HT-29 (cell line): ENCODE results near the gene TRIM8. TPM values are rescaled to one million over a fixed set of nuclear protein-coding genes. Genes with fewer than 3 reads are reported as not detected.

Source experiments
- DNase-seq: peaks from one replicate; pipeline ENCODE4 v3.0.0-alpha.2; 2015; ENCODE audit warnings: low spot score
- total RNA-seq: library from RNA; depleted of rRNA; stranded (reverse); fragments of >200 nt; shearing (Covaris generic); gene quantifications from 2 replicates; pipeline ENCODE4 v1.2.3, GENCODE V29; 2014

The TRIM8 gene
- total RNA-seq, 1 experiment from 2014 or later: 82.3 TPM

GRCh38 chr10:102632394-102633111 is 11.7 kb upstream of the TRIM8 start:
- no peak for DNase-seq

GRCh38 chr10:102633287-102633686 is 11.0 kb upstream of the TRIM8 start:
- DNase-seq: no peak

GRCh38 chr10:102633848-102634247 is 10.4 kb upstream of the TRIM8 start:
- no peak for DNase-seq

- no peak for DNase-seq
Observed at GRCh38 chr10:102634686-102635085, 9.6 kb upstream of the TRIM8 start.

GRCh38 chr10:102635377-102635776 is 8.9 kb upstream of the TRIM8 start:
- no peak for DNase-seq

- DNase-seq: no peak
Observed at GRCh38 chr10:102639537-102639936, 4.7 kb upstream of the TRIM8 start.

- DNase-seq: no peak
Observed at GRCh38 chr10:102641402-102641801, 2.9 kb upstream of the TRIM8 start.

GRCh38 chr10:102641880-102642735 is 2.2 kb upstream of the TRIM8 start:
- DNase-seq: peak; percentile 95

GRCh38 chr10:102642736-102643335 is 1.4 kb upstream of the TRIM8 start:
- DNase-seq: peak; percentile 57

GRCh38 chr10:102643336-102644065 is 778 bp upstream of the TRIM8 start:
- peak; percentile 60 for DNase-seq

- DNase-seq: peak; percentile 86
Observed at GRCh38 chr10:102644646-102645387, 538 bp downstream of the TRIM8 start.

GRCh38 chr10:102645388-102645740 is 1.1 kb downstream of the TRIM8 start:
- DNase-seq: peak; percentile 74

GRCh38 chr10:102645741-102646609 is 1.7 kb downstream of the TRIM8 start:
- DNase-seq: peak; percentile 80

GRCh38 chr10:102646610-102647442 is 2.5 kb downstream of the TRIM8 start:
- DNase-seq: no peak

- DNase-seq: no peak
Observed at GRCh38 chr10:102647443-102648268, 3.4 kb downstream of the TRIM8 start.

GRCh38 chr10:102648269-102648888 is 4.1 kb downstream of the TRIM8 start:
- no peak for DNase-seq

GRCh38 chr10:102648889-102649796 is 4.9 kb downstream of the TRIM8 start:
- DNase-seq: no peak
